WTC11 (cell line): ENCODE data around the gene ACP4. TPM values are rescaled to one million over a fixed set of nuclear protein-coding genes. Genes with fewer than 3 reads are reported as not detected.

Source experiments
- ATAC-seq: fragments of 200-7000 bp; cut with Tn5 transposase; 2 replicates; pipeline ENCODE4 v1.10.0; 2021; ENCODE audit warnings: mild to moderate bottlenecking, moderate library complexity
- CTCF ChIA-PET: fragments of 300-600 bp; sonication (Branson Sonifier 250); formaldehyde crosslinking; loops from one replicate; lab custom pipeline; 2021; ENCODE audit warnings: antibody characterized with exemption; lab: Charles Lee
- POLR2A ChIA-PET: fragments of 350-600 bp; sonication (Branson Sonifier 250); formaldehyde crosslinking; loops from one replicate; lab custom pipeline; 2021; ENCODE audit warnings: antibody characterized with exemption; lab: Charles Lee
- DNase-seq: peaks from one replicate; pipeline ENCODE4 v3.0.0; 2021; ENCODE audit warnings: low spot score
- H3K27ac Mint-ChIP-seq: 2 replicates; pipeline ENCODE4 v1.8.0; 2021; ENCODE audit warnings: mixed read lengths
- H3K27me3 Mint-ChIP-seq: 2 replicates; pipeline ENCODE4 v1.8.0; 2021; ENCODE audit warnings: low read depth, mild to moderate bottlenecking, moderate library complexity, mixed read lengths
- H3K36me3 Mint-ChIP-seq: 2 replicates; pipeline ENCODE4 v1.8.0; 2021; ENCODE audit warnings: mixed read lengths
- H3K4me1 Mint-ChIP-seq: 2 replicates; pipeline ENCODE4 v1.8.0; 2022; ENCODE audit warnings: mixed read lengths
- H3K4me3 Mint-ChIP-seq: 2 replicates; pipeline ENCODE4 v1.8.0; 2021; ENCODE audit warnings: mild to moderate bottlenecking, moderate library complexity, mixed read lengths
- H3K9me3 Mint-ChIP-seq: 2 replicates; pipeline ENCODE4 v1.8.0; 2021; ENCODE audit warnings: mixed read lengths
- ARID4B ChIP-seq: sonication (generic); formaldehyde crosslinking; IDR thresholded peaks from 2 replicates; pipeline ENCODE4 v1.8.0; 2023; ENCODE audit warnings: missing genetic modification reagents, mild to moderate bottlenecking, borderline replicate concordance
- CREB1 ChIP-seq: sonication (generic); formaldehyde crosslinking; IDR thresholded peaks from 2 replicates; pipeline ENCODE4 v1.8.0; 2023; ENCODE audit warnings: mild to moderate bottlenecking, missing genetic modification reagents
- E2F5 ChIP-seq: sonication (generic); formaldehyde crosslinking; IDR thresholded peaks from 2 replicates; pipeline ENCODE4 v1.8.1; 2022; ENCODE audit warnings: mild to moderate bottlenecking, moderate library complexity, missing genetic modification reagents
- ETV6 ChIP-seq: sonication (generic); formaldehyde crosslinking; IDR thresholded peaks from 2 replicates; pipeline ENCODE4 v1.8.1; 2022; ENCODE audit warnings: mild to moderate bottlenecking, missing genetic modification reagents
- FOXP1 ChIP-seq: sonication (generic); formaldehyde crosslinking; IDR thresholded peaks from 2 replicates; pipeline ENCODE4 v1.8.0; 2022; ENCODE audit warnings: missing genetic modification reagents, mild to moderate bottlenecking, moderate library complexity, borderline replicate concordance
- HMGA2 ChIP-seq: fragments of 250-450 bp; sonication (Bioruptor Pico); IDR thresholded peaks from 2 replicates; pipeline ENCODE4 v1.4.0; 2021; ENCODE audit warnings: mild to moderate bottlenecking, moderate library complexity
- JAZF1 ChIP-seq: fragments of 250-450 bp; sonication (Bioruptor Pico); IDR thresholded peaks from 2 replicates; pipeline ENCODE4 v1.9.0; 2021; ENCODE audit warnings: moderate library complexity, mild to moderate bottlenecking, inconsistent platforms
- JUN ChIP-seq: sonication (generic); formaldehyde crosslinking; IDR thresholded peaks from 2 replicates; pipeline ENCODE4 v1.8.0; 2023; ENCODE audit warnings: mild to moderate bottlenecking, missing genetic modification reagents
- MLX ChIP-seq: sonication (generic); formaldehyde crosslinking; IDR thresholded peaks from 2 replicates; pipeline ENCODE4 v1.8.1; 2023; ENCODE audit warnings: mild to moderate bottlenecking, missing genetic modification reagents, moderate library complexity
- MXD4 ChIP-seq: fragments of 250-450 bp; sonication (Bioruptor Pico); IDR thresholded peaks from 2 replicates; pipeline ENCODE4 v1.8.0; 2021; ENCODE audit warnings: mild to moderate bottlenecking, moderate library complexity, borderline replicate concordance
- NR1H2 ChIP-seq: sonication (generic); formaldehyde crosslinking; IDR thresholded peaks from 2 replicates; pipeline ENCODE4 v1.9.0; 2021; ENCODE audit warnings: mild to moderate bottlenecking, moderate library complexity, missing genetic modification reagents
- PREB ChIP-seq: sonication (generic); formaldehyde crosslinking; IDR thresholded peaks from 2 replicates; pipeline ENCODE4 v1.8.1; 2022; ENCODE audit warnings: mild to moderate bottlenecking, missing genetic modification reagents, moderate library complexity, borderline replicate concordance
- RELA ChIP-seq: sonication (generic); formaldehyde crosslinking; IDR thresholded peaks from 2 replicates; pipeline ENCODE4 v1.8.1; 2022; ENCODE audit warnings: missing genetic modification reagents, mild to moderate bottlenecking, borderline replicate concordance
- SMAD4 ChIP-seq: sonication (generic); formaldehyde crosslinking; IDR thresholded peaks from 2 replicates; pipeline ENCODE4 v1.8.0; 2022; ENCODE audit warnings: mild to moderate bottlenecking, missing genetic modification reagents
- USF1 ChIP-seq: sonication (generic); formaldehyde crosslinking; IDR thresholded peaks from 2 replicates; pipeline ENCODE4 v1.8.0; 2022; ENCODE audit warnings: mild to moderate bottlenecking, missing genetic modification reagents
- USF2 ChIP-seq: sonication (generic); formaldehyde crosslinking; IDR thresholded peaks from 2 replicates; pipeline ENCODE4 v1.8.1; 2023; ENCODE audit warnings: mild to moderate bottlenecking, missing genetic modification reagents, moderate library complexity
- ZBTB43 ChIP-seq: sonication (generic); formaldehyde crosslinking; IDR thresholded peaks from 2 replicates; pipeline ENCODE4 v1.8.1; 2023; ENCODE audit warnings: mild to moderate bottlenecking, missing genetic modification reagents
- ZNF138 ChIP-seq: sonication (generic); formaldehyde crosslinking; conservative IDR thresholded peaks from 2 replicates; pipeline ENCODE4 v1.8.1; 2022; ENCODE audit warnings: mild to moderate bottlenecking, moderate library complexity, missing genetic modification reagents
- ZNF263 ChIP-seq: sonication (generic); formaldehyde crosslinking; IDR thresholded peaks from 2 replicates; pipeline ENCODE4 v1.8.1; 2022; ENCODE audit warnings: low read depth, mild to moderate bottlenecking, moderate library complexity, missing genetic modification reagents
- ZNF317 ChIP-seq: sonication (generic); formaldehyde crosslinking; IDR thresholded peaks from 2 replicates; pipeline ENCODE4 v1.8.1; 2023; ENCODE audit warnings: low read depth, mild to moderate bottlenecking, moderate library complexity, missing genetic modification reagents, borderline replicate concordance
- ZSCAN18 ChIP-seq: fragments of 250-450 bp; sonication (Bioruptor Pico); IDR thresholded peaks from 2 replicates; pipeline ENCODE4 v2.1.2; 2022; ENCODE audit warnings: mild to moderate bottlenecking, moderate library complexity
- total RNA-seq: library from RNA; stranded (reverse); gene quantifications from 3 replicates; pipeline ENCODE4 v1.2.3, GENCODE V29; 2021

ACP4 gene
- total RNA-seq, 1 experiment from 2014 or later: not detected

GRCh38 chr19:50835103-50835784 is 45.0 kb downstream of the ACP4 start:
- ATAC-seq (peak; percentile 44), DNase-seq (no peak)
- H3K36me3 Mint-ChIP-seq: no peaks in the 10 kb centered on the region
- POLR2A ChIA-PET: no interaction called here
- peaks cover 19% of the 10 kb centered on the region for H3K4me1 Mint-ChIP-seq
- H3K4me3 Mint-ChIP-seq: peak overlapping the region; percentile 83
- peaks cover 62% of the 10 kb centered on the region for H3K27me3 Mint-ChIP-seq
- TF ChIP-seq MXD4 (CRISPR knock-in tag): no peak
- TF ChIP-seq SMAD4: no peak
- no peak for TF ChIP-seq ZNF317 (CRISPR knock-in tag)
- TF ChIP-seq FOXP1 (CRISPR knock-in tag): no peak
- TF ChIP-seq ZNF138: no peak
- TF ChIP-seq NR1H2 (CRISPR knock-in tag): no peak
- H3K27ac Mint-ChIP-seq: no peak overlapping the region
- CTCF ChIA-PET: interaction anchor here (0.5 kb wide), 1 partner anchor 68 kb away, joined by 3 read pairs; no protein-coding TSS in a partner anchor
- no peaks in the 10 kb centered on the region for H3K9me3 Mint-ChIP-seq

- peaks cover 68% of the 10 kb centered on the region for H3K27me3 Mint-ChIP-seq
- DNase-seq: peak; percentile 81
- POLR2A ChIA-PET: no interaction called here
- ATAC-seq: peak; percentile 83
- H3K4me1 Mint-ChIP-seq: peaks cover 18% of the 10 kb centered on the region
- peak overlapping the region; percentile 83 for H3K4me3 Mint-ChIP-seq
- no peaks in the 10 kb centered on the region for H3K36me3 Mint-ChIP-seq
- CTCF ChIA-PET: interaction anchor here (1.2 kb wide), 2 partner anchors 74 to 181 kb away, joined by 3 to 6 read pairs; no protein-coding TSS in a partner anchor
- no peak overlapping the region for H3K27ac Mint-ChIP-seq
- no peaks in the 10 kb centered on the region for H3K9me3 Mint-ChIP-seq
- TF ChIP-seq RELA (CRISPR knock-in tag) (no peak), ETV6 (CRISPR knock-in tag) (peak; percentile 26; the same call in 1 of the 2 replicates), USF1 (CRISPR knock-in tag) (no peak; the same call in 1 of the 2 replicates), ARID4B (no peak), FOXP1 (CRISPR knock-in tag) (peak; percentile 79; the same call in 1 of the 2 replicates), E2F5 (CRISPR knock-in tag) (peak; percentile 66; the same call in 1 of the 2 replicates), ZBTB43 (CRISPR knock-in tag) (no peak), USF2 (no peak), MLX (CRISPR knock-in tag) (no peak), ZNF263 (CRISPR knock-in tag) (no peak), JUN (no peak), HMGA2 (CRISPR knock-in tag) (no peak), JAZF1 (no peak), PREB (no peak), ZSCAN18 (no peak), CREB1 (no peak)
These were observed 45.7 kb downstream of the ACP4 start for GRCh38 chr19:50835785-50836542.
